ENCODE results near the gene MATCAP1. TPM values are rescaled to one million over a fixed set of nuclear protein-coding genes. Genes with fewer than 3 reads are reported as not detected.

The MATCAP1 gene
- total and polyA plus RNA-seq, 2 of the 8 experiments (the other 6 are each of a cell fraction or from before 2014, with no cell fraction given): 22.9 to 27.5 TPM

GRCh38 chr16:67194260-67194659, 10.5 kb upstream of the MATCAP1 start:
- Histone ChIP-seq H3K18ac (ENCODE audit: extremely low read depth, low read length) (no peak overlapping the region), H3K23me2 (ENCODE audit: low read depth, low read length) (peaks cover 9% of the 10 kb centered on the region), H3K36me3 (ENCODE audit: control insufficient read depth in 2 of 4, insufficient read depth in 4 of 4, low read length in 3 of 4) (peaks cover 18 to 44% (median 34%) of the 10 kb centered on the region in 4 experiments), H3K27ac (ENCODE audit: low read depth, low read length) (no peak overlapping the region), H2AK5ac (ENCODE audit: low read depth, low read length) (no peak overlapping the region), H4K20me1 (replicated peaks in 1 of 2; ENCODE audit: control insufficient read depth in 1 of 2, insufficient read depth in 2 of 2, low read length in 2 of 2) (peaks cover 5 to 29% of the 10 kb centered on the region in 2 experiments), H3K9me3 (ENCODE audit: insufficient read depth in 2 of 2, low read depth in 1 of 2, low read length in 1 of 2) (no peaks in the 10 kb centered on the region), H3K14ac (ENCODE audit: insufficient read length) (no peak overlapping the region), H2BK12ac (ENCODE audit: low read depth, low read length) (no peak overlapping the region), H3K79me2 (ENCODE audit: control insufficient read depth in 1 of 2, insufficient read depth in 2 of 2, low read length in 2 of 2) (peaks cover 8 to 17% of the 10 kb centered on the region in 2 experiments), H2BK120ac (replicated peaks; ENCODE audit: low read depth, low read length) (no peak overlapping the region), H3K27me3 (replicated peaks in 1 of 4; ENCODE audit: control insufficient read depth in 3 of 4, extremely low read depth in 1 of 4, insufficient read depth in 3 of 4, low read length in 3 of 4) (no peaks in the 10 kb centered on the region), H3K4ac (replicated peaks; ENCODE audit: insufficient read length, low read depth, low read length) (no peak overlapping the region), H4K5ac (ENCODE audit: insufficient read length, low read depth, low read length) (no peak overlapping the region), H2BK5ac (ENCODE audit: low read depth, low read length) (no peak overlapping the region), H2BK20ac (ENCODE audit: low read length) (no peak overlapping the region), H4K91ac (replicated peaks; ENCODE audit: insufficient read length, low read length) (no peak overlapping the region), H2AFZ (ENCODE audit: low read length) (no peak overlapping the region), H3K4me2 (ENCODE audit: insufficient read depth in 1 of 2, low read depth in 2 of 2, low read length in 2 of 2) (no peak overlapping the region; a peak in 1 of 4 replicates), H3K4me3 (ENCODE audit: extremely low read depth in 1 of 4, insufficient read depth in 2 of 4, low read depth in 3 of 4, low read length in 4 of 4) (no peak overlapping the region), H3K56ac (replicated peaks; ENCODE audit: insufficient read length, low read depth, low read length) (no peak overlapping the region), H4K8ac (ENCODE audit: extremely low read depth, insufficient read depth, low read length) (no peak overlapping the region), H3K79me1 (ENCODE audit: low read depth, low read length) (peaks cover 10% of the 10 kb centered on the region), H3K4me1 (replicated peaks in 1 of 4; ENCODE audit: control insufficient read depth in 3 of 4, insufficient read depth in 4 of 4, low read length in 3 of 4) (peaks cover 0 to 12% (median 7%) of the 10 kb centered on the region in 4 experiments; a peak in 5 of 7 replicates), H3K9ac (replicated peaks in 1 of 4; ENCODE audit: extremely low read depth in 1 of 4, low read depth in 3 of 4, low read length in 3 of 4) (no peak overlapping the region), H3K23ac (ENCODE audit: insufficient read length) (no peak overlapping the region), H2BK15ac (ENCODE audit: low read length) (no peak overlapping the region)
- POLR2A ChIA-PET (ENCODE audit: partially characterized antibody): interaction anchor here (0.8 to 1.3 kb wide), 4 partner anchors 10 to 53 kb away, joined by 3 to 5 read pairs (median 3); partner anchors contain the start of genes B3GNT9 and FHOD1
- FAIRE-seq: no peak
- no peak for DNase-seq (ENCODE audit: low read depth in 1 of 2, low spot score in 2 of 2)
- CTCF ChIA-PET (ENCODE audit: partially characterized antibody): interaction anchor here (1.3 to 8.7 kb wide), 5 partner anchors 9 to 91 kb away, joined by 3 to 111 read pairs (median 6); no protein-coding TSS in a partner anchor
- WGBS, 2 experiments (ENCODE audit: extremely low coverage in 1 of 2, insufficient coverage in 1 of 2, insufficient read length in 1 of 2, insufficient replicate concordance in 2 of 2, low coverage in 1 of 2, low lambda C conversion rate in 2 of 2, missing lambda C conversion rate in 1 of 2): 79% methylated on average over 6 of the region's 6 CpGs; no CpG with 5 or more reads in 1 of the 2 experiments
- no peak for TF ChIP-seq KDM5A (IDR thresholded peaks at IDR 0.05; ENCODE audit: low read length)
- no peak for TF ChIP-seq TAF1 (IDR thresholded peaks at IDR 0.05; ENCODE audit: low read depth, low read length)
- TF ChIP-seq ASH2L (IDR thresholded peaks at IDR 0.05; ENCODE audit: low read length): no peak
- no peak for TF ChIP-seq SP4 (IDR thresholded peaks at IDR 0.05; ENCODE audit: low read length)
- TF ChIP-seq ZNF274 (IDR thresholded peaks at IDR 0.05; ENCODE audit: borderline replicate concordance, extremely low read depth, low read length): no peak
- TF ChIP-seq RXRA (IDR thresholded peaks at IDR 0.05; ENCODE audit: insufficient read depth, low read depth, low read length): no peak
- TF ChIP-seq RFX5 (IDR thresholded peaks at IDR 0.05; ENCODE audit: borderline replicate concordance, low read depth, low read length): no peak
- no peak for TF ChIP-seq YY1 (IDR thresholded peaks at IDR 0.05; ENCODE audit: low read depth, low read length)
- no peak for TF ChIP-seq GABPA (IDR thresholded peaks at IDR 0.05; ENCODE audit: borderline replicate concordance, insufficient read depth, low read length)
- TF ChIP-seq NRF1 (IDR thresholded peaks at IDR 0.05; ENCODE audit: low read depth, low read length): no peak
- TF ChIP-seq SP1 (IDR thresholded peaks at IDR 0.05; ENCODE audit: low read depth, low read length): no peak
- TF ChIP-seq CEBPB (IDR thresholded peaks at IDR 0.05; ENCODE audit: low read depth, low read length): no peak
- no peak for TF ChIP-seq BRCA1 (IDR thresholded peaks at IDR 0.05; ENCODE audit: low read depth, low read length)
- no peak for TF ChIP-seq TEAD4 (IDR thresholded peaks at IDR 0.05; ENCODE audit: low read depth, low read length)
- no peak for TF ChIP-seq RNF2 (IDR thresholded peaks at IDR 0.05; ENCODE audit: borderline replicate concordance, low read depth, low read length, missing control alignments, poor library complexity, severe bottlenecking)
- no peak for TF ChIP-seq MAFK (IDR thresholded peaks at IDR 0.05; ENCODE audit: low read depth, low read length)
